Liver (tissue), 10 donors: Measurements from ENCODE around the gene PPA1. TPM values are rescaled to one million over a fixed set of nuclear protein-coding genes. Genes with fewer than 3 reads are reported as not detected.

Experiments used
- DNase-seq: peaks from one replicate; pipeline ENCODE4 v3.0.0-alpha.2; 2017; ENCODE audit warnings: low spot score
- H3K27ac ChIP-seq, 2 donors: one replicate each; pipeline ENCODE4 v1.7.0; 2013; ENCODE audit warnings: inconsistent platforms in 2 of 2, low read length in 2 of 2, control low read depth in 1 of 2, low read depth in 1 of 2, mild to moderate bottlenecking in 1 of 2
- H3K27me3 ChIP-seq, 4 donors: one replicate each; pipeline versions ENCODE4 v1.6.1 to v1.7.0; 2013; ENCODE audit warnings: low read length in 3 of 4, inconsistent platforms in 1 of 4, mild to moderate bottlenecking in 1 of 4, moderate library complexity in 1 of 4; ENCODE audit not compliant: control insufficient read depth in 4 of 4, insufficient read depth in 4 of 4
- H3K36me3 ChIP-seq, 4 donors: one replicate each; pipeline versions ENCODE4 v1.6.1 to v1.7.0; 2013; ENCODE audit warnings: low read length in 3 of 4, mild to moderate bottlenecking in 3 of 4, low read depth in 1 of 4, moderate library complexity in 1 of 4; ENCODE audit not compliant: control insufficient read depth in 4 of 4, insufficient read depth in 3 of 4
- H3K4me1 ChIP-seq, 4 donors: one replicate each; pipeline versions ENCODE4 v1.6.1 to v1.7.0; 2013; ENCODE audit warnings: low read length in 3 of 4, mild to moderate bottlenecking in 3 of 4, moderate library complexity in 1 of 4; ENCODE audit not compliant: control insufficient read depth in 4 of 4, insufficient read depth in 4 of 4
- H3K4me3 ChIP-seq, 3 donors: one replicate each; pipeline versions ENCODE4 v1.6.1 to v1.7.0; 2013; ENCODE audit warnings: low read length in 3 of 3, control low read depth in 1 of 3, low read depth in 1 of 3, mild to moderate bottlenecking in 1 of 3
- H3K9ac ChIP-seq, 2 donors: one replicate each; pipeline ENCODE4 v1.7.0; 2013; ENCODE audit warnings: low read length in 2 of 2, mild to moderate bottlenecking in 2 of 2, moderate library complexity in 2 of 2, control low read depth in 1 of 2, low read depth in 1 of 2
- H3K9me3 ChIP-seq, 4 donors: one replicate each; pipeline versions ENCODE4 v1.6.1 to v1.7.0; 2013; ENCODE audit warnings: low read length in 3 of 4; ENCODE audit not compliant: control insufficient read depth in 4 of 4
- FOXA1 ChIP-seq: IDR thresholded peaks from 2 replicates; pipeline ENCODE4 v1.6.1; 2016; ENCODE audit warnings: antibody characterized with exemption
- FOXA2 ChIP-seq: IDR thresholded peaks from 2 replicates; pipeline ENCODE4 v1.6.1; 2016; ENCODE audit warnings: antibody characterized with exemption
- GABPA ChIP-seq, 2 donors: IDR thresholded peaks in 1 of 2; conservative IDR thresholded peaks in 1 of 2; 2 replicates each; pipeline ENCODE4 v1.6.1; 2016; ENCODE audit warnings: antibody characterized with exemption in 2 of 2, mild to moderate bottlenecking in 1 of 2, moderate library complexity in 1 of 2
- HNF4A ChIP-seq, 2 donors: conservative IDR thresholded peaks; 2 replicates each; pipeline ENCODE4 v1.6.1; 2016; ENCODE audit warnings: antibody characterized with exemption in 2 of 2, mild to moderate bottlenecking in 2 of 2
- HNF4G ChIP-seq: IDR thresholded peaks from 2 replicates; pipeline ENCODE4 v1.6.1; 2016; ENCODE audit warnings: antibody characterized with exemption
- JUND ChIP-seq, 2 donors: IDR thresholded peaks; 2 replicates each; pipeline ENCODE4 v1.6.1; 2016; ENCODE audit warnings: antibody characterized with exemption in 2 of 2
- NR2F2 ChIP-seq: IDR thresholded peaks from 2 replicates; pipeline ENCODE4 v1.6.1; 2016; ENCODE audit warnings: antibody characterized with exemption
- RAD21 ChIP-seq, 2 donors: IDR thresholded peaks; 2 replicates each; pipeline ENCODE4 v1.6.1; 2016; ENCODE audit warnings: antibody characterized with exemption in 2 of 2, mild to moderate bottlenecking in 2 of 2
- RXRA ChIP-seq, 2 donors: IDR thresholded peaks; 2 replicates each; pipeline ENCODE4 v1.6.1; 2017 to 2018; ENCODE audit warnings: antibody characterized with exemption in 2 of 2, mild to moderate bottlenecking in 1 of 2
- SP1 ChIP-seq: IDR thresholded peaks from 2 replicates; pipeline ENCODE4 v1.6.1; 2018; ENCODE audit warnings: antibody characterized with exemption, mild to moderate bottlenecking
- WGBS: extraction: QIAGEN DNeasy Blood & Tissue Kit; methylation state at CpG from one replicate; pipeline ENCODE4 v1.1.7; 2013; 5-methylcytosine and 5-hydroxymethylcytosine counted together
- polyA plus RNA-seq, 2 donors: library from polyadenylated mRNA; stranded (reverse) in 1 of 2; unstranded in 1 of 2; fragments of 200-250 nt in 1 of 2; fragments of >200 nt in 1 of 2; fragmentation: Nextera tagmentation in 1 of 2; extraction: Ambion mirVana in 1 of 2; gene quantifications; one replicate each; pipeline versions ENCODE4 v1.2.1 to v1.2.3, GENCODE V29; 2013 to 2015
- small RNA-seq: library from RNA; depleted of rRNA; stranded (forward); fragments of <200 nt; gene quantifications from one replicate; pipeline ENCODE3, GENCODE V24; 2014
- total RNA-seq, 2 donors: library from RNA; depleted of rRNA; stranded (reverse); fragments of >200 nt; gene quantifications; one replicate each; pipeline ENCODE4 v1.2.3, GENCODE V29; 2014
- TF ChIP-seq, protein P1 (sequence below): IDR thresholded peaks from 2 replicates; pipeline ENCODE4 v1.6.1; 2016; ENCODE audit warnings: antibody characterized with exemption
- TF ChIP-seq, protein P2 (sequence below): IDR thresholded peaks from 2 replicates; pipeline ENCODE4 v1.6.1; 2016; ENCODE audit warnings: antibody characterized with exemption
- donor health status: healthy.
- donor health status: healthy.
- donor health status: healthy.
- donor health status: healthy.
- donor health status: healthy.

The PPA1 gene
- total and polyA plus RNA-seq, 4 donors, result 91.1 to 111 (median 99.4) TPM

DNA sequence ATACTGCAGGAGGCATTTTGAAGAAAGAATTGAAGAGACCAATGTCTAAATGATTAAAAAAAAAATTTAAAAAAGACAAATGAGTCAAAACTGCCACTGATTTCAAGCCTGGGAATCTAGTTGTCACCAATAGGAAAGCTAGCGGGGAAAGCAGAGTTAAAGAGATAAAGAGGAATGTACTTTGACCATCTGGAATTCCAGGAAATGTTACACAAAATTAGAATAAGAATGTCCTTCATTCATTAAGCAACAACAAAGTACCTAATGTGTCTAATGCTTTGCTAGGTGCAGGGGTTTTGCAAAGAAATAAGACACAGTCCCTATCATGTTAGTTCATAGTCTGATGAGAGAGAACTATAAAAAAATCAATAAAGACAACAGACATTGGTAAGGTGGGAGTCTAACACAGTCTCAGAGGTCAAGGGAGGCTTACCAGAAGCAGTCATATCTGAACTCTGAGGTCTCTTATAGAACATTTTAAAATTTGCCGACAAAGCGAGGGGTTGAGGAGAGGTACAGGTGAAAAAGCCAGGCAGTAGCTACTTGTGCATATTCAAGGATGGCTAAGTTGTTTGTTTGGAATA is 77.9 kb downstream of the PPA1 start:
- Histone ChIP-seq H3K4me1 (peaks cover 4 to 21% (median 20%) of the 10 kb centered on the region in 4 donors), H3K27ac (no peak overlapping the region), H3K9me3 (no peaks in the 10 kb centered on the region), H3K36me3 (peaks cover 10 to 61% (median 41%) of the 10 kb centered on the region in 4 donors), H3K27me3 (no peaks in the 10 kb centered on the region), H3K4me3 (no peak overlapping the region), H3K9ac (no peak overlapping the region)
- TF ChIP-seq HNF4A (conservative IDR thresholded peaks at IDR 0.05) (peak; percentile 81 to 84), GABPA (IDR thresholded peaks at IDR 0.05 in 1 of 2, conservative IDR thresholded peaks at IDR 0.05 in 1 of 2) (peak in 1 of 2 donors; percentile 20), RAD21 (IDR thresholded peaks at IDR 0.05) (peak in 1 of 2 donors; percentile 8), JUND (IDR thresholded peaks at IDR 0.05) (no peak), HNF4G (peak; percentile 69), NR2F2 (no peak), SP1 (peak; percentile 35), RXRA (IDR thresholded peaks at IDR 0.05) (peak; percentile 40 to 53), FOXA1 (no peak), FOXA2 (no peak)
- TF ChIP-seq, protein P1, sequence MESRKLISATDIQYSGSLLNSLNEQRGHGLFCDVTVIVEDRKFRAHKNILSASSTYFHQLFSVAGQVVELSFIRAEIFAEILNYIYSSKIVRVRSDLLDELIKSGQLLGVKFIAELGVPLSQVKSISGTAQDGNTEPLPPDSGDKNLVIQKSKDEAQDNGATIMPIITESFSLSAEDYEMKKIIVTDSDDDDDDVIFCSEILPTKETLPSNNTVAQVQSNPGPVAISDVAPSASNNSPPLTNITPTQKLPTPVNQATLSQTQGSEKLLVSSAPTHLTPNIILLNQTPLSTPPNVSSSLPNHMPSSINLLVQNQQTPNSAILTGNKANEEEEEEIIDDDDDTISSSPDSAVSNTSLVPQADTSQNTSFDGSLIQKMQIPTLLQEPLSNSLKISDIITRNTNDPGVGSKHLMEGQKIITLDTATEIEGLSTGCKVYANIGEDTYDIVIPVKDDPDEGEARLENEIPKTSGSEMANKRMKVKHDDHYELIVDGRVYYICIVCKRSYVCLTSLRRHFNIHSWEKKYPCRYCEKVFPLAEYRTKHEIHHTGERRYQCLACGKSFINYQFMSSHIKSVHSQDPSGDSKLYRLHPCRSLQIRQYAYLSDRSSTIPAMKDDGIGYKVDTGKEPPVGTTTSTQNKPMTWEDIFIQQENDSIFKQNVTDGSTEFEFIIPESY, result no peak
- TF ChIP-seq, protein P2, sequence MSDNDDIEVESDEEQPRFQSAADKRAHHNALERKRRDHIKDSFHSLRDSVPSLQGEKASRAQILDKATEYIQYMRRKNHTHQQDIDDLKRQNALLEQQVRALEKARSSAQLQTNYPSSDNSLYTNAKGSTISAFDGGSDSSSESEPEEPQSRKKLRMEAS, result no peak
- 21% methylated on average over 3 of the region's 3 CpGs for WGBS
- DNase-seq, result no peak

Small RNAs within 50 kb of the gene (small RNA-seq; reads per million reads assigned to genes)
- gene RPS25P9, result not detected

Other genes with a start within 250 kb of the PPA1 start
- 1 to 10 TPM; 3.3 to 7.2 TPM for gene MACROH2A2, start 180.6 kb downstream of the PPA1 start, total RNA-seq
- gene MACROH2A2, start 180.6 kb downstream of the PPA1 start, polyA plus RNA-seq, result 1 to 10 TPM; 1.2 to 3.5 TPM
- gene AIFM2, start 100.6 kb downstream of the PPA1 start, total RNA-seq, result 1 to 10 TPM; 5.0 to 9.5 TPM
- gene AIFM2, start 100.6 kb downstream of the PPA1 start, polyA plus RNA-seq, result 10 to 100 TPM in 1 of 2 donors, 1 to 10 TPM in 1; 9.8 to 20.3 TPM
- 10 to 100 TPM in 1 of 2 donors, 1 to 10 TPM in 1; 9.5 to 11.3 TPM for gene TYSND1, start 86.7 kb downstream of the PPA1 start, total RNA-seq
- gene TYSND1, start 86.7 kb downstream of the PPA1 start, polyA plus RNA-seq, result 1 to 10 TPM; 3.9 to 4.9 TPM
- gene SAR1A, start 62.9 kb downstream of the PPA1 start, total RNA-seq, result 10 to 100 TPM; 58.0 to 58.4 TPM
- gene SAR1A, start 62.9 kb downstream of the PPA1 start, polyA plus RNA-seq, result 10 to 100 TPM; 34.9 to 45.2 TPM
- gene NPFFR1, start 50.6 kb upstream of the PPA1 start, total RNA-seq, result under 1 TPM in 1 of 2 donors, not detected in 1; under 0.01 TPM
- gene NPFFR1, start 50.6 kb upstream of the PPA1 start, polyA plus RNA-seq, result not detected
- 10 to 100 TPM in 1 of 2 donors, 1 to 10 TPM in 1; 9.3 to 13.4 TPM for gene LRRC20, start 149.2 kb upstream of the PPA1 start, total RNA-seq
- 10 to 100 TPM in 1 of 2 donors, 1 to 10 TPM in 1; 8.0 to 15.5 TPM for gene LRRC20, start 149.2 kb upstream of the PPA1 start, polyA plus RNA-seq
- 10 to 100 TPM; 38.3 to 70.0 TPM for gene EIF4EBP2, start 170.7 kb upstream of the PPA1 start, total RNA-seq
- gene EIF4EBP2, start 170.7 kb upstream of the PPA1 start, polyA plus RNA-seq, result 10 to 100 TPM; 25.7 to 27.7 TPM
- not detected for gene NODAL, start 208.3 kb upstream of the PPA1 start, total RNA-seq
- gene NODAL, start 208.3 kb upstream of the PPA1 start, polyA plus RNA-seq, result not detected
- 1 to 10 TPM; 1.7 to 4.2 TPM for gene PALD1, start 245.3 kb upstream of the PPA1 start, total RNA-seq
- gene PALD1, start 245.3 kb upstream of the PPA1 start, polyA plus RNA-seq, result 1 to 10 TPM in 1 of 2 donors, under 1 TPM in 1; 0.72 to 1.1 TPM